Spleen (tissue), 11 donors: Measurements from ENCODE around the gene TDRKH. TPM values are rescaled to one million over a fixed set of nuclear protein-coding genes. Genes with fewer than 3 reads are reported as not detected.

Experiments
- DNase-seq: peaks from one replicate; pipeline ENCODE4 v3.0.0-alpha.2; 2020
- H3K27ac ChIP-seq, 8 donors: fragments of 200-600 bp; sonication (generic) in 7 of 8; 1 replicate in 4 of 8; 2 replicates in 4 of 8; pipeline versions ENCODE4 v1.5.0 to v1.8.0; 2016 to 2021; ENCODE audit warnings: inconsistent platforms in 4 of 8, mild to moderate bottlenecking in 4 of 8, moderate library complexity in 1 of 8
- H3K27me3 ChIP-seq, 7 donors: fragments of 200-600 bp; sonication (generic) in 6 of 7; replicated peaks in 1 of 7; 1 replicate in 4 of 7; 2 replicates in 3 of 7; pipeline versions ENCODE4 v1.5.0 to v1.8.0; 2016 to 2021; ENCODE audit warnings: inconsistent platforms in 3 of 7, mild to moderate bottlenecking in 1 of 7
- H3K36me3 ChIP-seq, 6 donors: fragments of 200-600 bp; sonication (generic) in 5 of 6; 1 replicate in 4 of 6; 2 replicates in 2 of 6; pipeline versions ENCODE4 v1.5.0 to v1.8.0; 2016 to 2021; ENCODE audit warnings: inconsistent platforms in 2 of 6
- H3K4me1 ChIP-seq, 6 donors: fragments of 200-600 bp; sonication (generic) in 5 of 6; 1 replicate in 3 of 6; 2 replicates in 3 of 6; pipeline versions ENCODE4 v1.5.0 to v1.8.0; 2016 to 2021; ENCODE audit warnings: inconsistent platforms in 3 of 6
- H3K4me3 ChIP-seq, 8 donors: fragments of 200-600 bp; sonication (generic) in 7 of 8; 1 replicate in 4 of 8; 2 replicates in 4 of 8; pipeline versions ENCODE4 v1.5.0 to v1.8.0; 2016 to 2021; ENCODE audit warnings: inconsistent platforms in 4 of 8, mild to moderate bottlenecking in 4 of 8, moderate library complexity in 2 of 8
- H3K9me3 ChIP-seq, 8 donors: fragments of 200-600 bp; sonication (generic) in 7 of 8; 1 replicate in 4 of 8; 2 replicates in 4 of 8; pipeline versions ENCODE4 v1.5.0 to v1.8.0; 2016 to 2021; ENCODE audit warnings: inconsistent platforms in 4 of 8
- CTCF ChIP-seq, 11 experiments: fragments of 200-600 bp in 7 of 11; fragments of 450-650 bp in 4 of 11; sonication (generic) in 4 of 11; IDR thresholded peaks in 8 of 11; conservative IDR thresholded peaks in 3 of 11; 1 replicate in 7 of 11; 2 replicates in 4 of 11; pipeline versions ENCODE4 v1.4.0 to v1.8.0; 2016 to 2021; ENCODE audit warnings: antibody characterized with exemption in 11 of 11, inconsistent platforms in 4 of 11, mild to moderate bottlenecking in 1 of 11
- POLR2A ChIP-seq, 3 donors: fragments of 450-650 bp; IDR thresholded peaks; one replicate each; pipeline ENCODE4 v1.5.1; 2017; ENCODE audit warnings: antibody characterized with exemption in 3 of 3, mild to moderate bottlenecking in 1 of 3
- POLR2AphosphoS5 ChIP-seq, 3 donors: sonication (generic); formaldehyde crosslinking; IDR thresholded peaks; one replicate each; pipeline ENCODE4 v1.5.1; 2017; ENCODE audit warnings: antibody characterized with exemption in 3 of 3
- WGBS, 5 donors: extraction: QIAGEN DNeasy Blood & Tissue Kit in 3 of 5; methylation state at CpG; one replicate each; pipeline versions ENCODE4 v1.1.5 to v1.1.7; 2013 to 2018; 5-methylcytosine and 5-hydroxymethylcytosine counted together
- intact Hi-C: fragments of 100-400 bp; cut with DNase I; formaldehyde crosslinking; loops from one replicate; pipeline ENCODE4 v1.15.0; 2023; ENCODE audit warnings: low total_unique reads
- polyA plus RNA-seq, 3 donors: library from polyadenylated mRNA; stranded (reverse); fragments of 200-250 nt; gene quantifications; one replicate each; pipeline ENCODE4 v1.2.1, GENCODE V29; 2013
- total RNA-seq, 7 donors: library from RNA; depleted of rRNA in 3 of 7; stranded (reverse); fragments of >200 nt in 3 of 7; fragmentation: NEBNext Ultra II Directional in 4 of 7; extraction: Animal tissue kit (Norgen Biotek cat#: 25700) in 4 of 7; gene quantifications; one replicate each; pipeline versions ENCODE4 v1.1.0 to v1.2.1, GENCODE V29; 2016 to 2021
- donor health status: healthy with polysubstance abuse.
- donor health status: DM: no; HTN: no; CAD: no; lungs with moderate emphysema.
- donor health status: DM: no; HTN: no; CAD: no.
- donor health status: Bipolar disorder and iron deficiency.
- donor health status: healthy.
- donor health status: DM: no; HTN: no; CAD: no.
- donor health status: DM: yes; HTN: yes; CAD: no.

Gene TDRKH
- total and polyA plus RNA-seq, 10 donors: 3.1 to 21.6 (median 12.5) TPM

GRCh38 chr1:151814971-151815545, 24.8 kb upstream of the TDRKH start:
- DNase-seq: no peak
- H3K36me3 ChIP-seq: no peaks in the 10 kb centered on the region
- 87 to 92% (median 88%) methylated on average over 6 to 8 of the region's 8 CpGs for WGBS, 5 donors
- peaks cover 0 to 34% (median 18%) of the 10 kb centered on the region in 6 donors for H3K4me1 ChIP-seq
- TF ChIP-seq POLR2AphosphoS5 (IDR thresholded peaks at IDR 0.05) (no peak), CTCF (IDR thresholded peaks at IDR 0.05 in 8 of 11, conservative IDR thresholded peaks at IDR 0.05 in 3 of 11) (no peak), POLR2A (IDR thresholded peaks at IDR 0.05) (no peak)
- H3K27ac ChIP-seq: peak overlapping the region in 3 of 8 donors; percentile 42 to 64 (median 49)
- no peaks in the 10 kb centered on the region for H3K9me3 ChIP-seq
- intact Hi-C loops: no loop called here
- H3K27me3 ChIP-seq: peaks cover 0 to 5% (median 0%) of the 10 kb centered on the region in 7 donors
- no peak overlapping the region for H3K4me3 ChIP-seq

- H3K9me3 ChIP-seq: no peaks in the 10 kb centered on the region
- no peak overlapping the region for H3K27ac ChIP-seq
- no peak for DNase-seq
- intact Hi-C loops: no loop called here
- H3K27me3 ChIP-seq: peaks cover 0 to 5% (median 0%) of the 10 kb centered on the region in 7 donors
- TF ChIP-seq CTCF (IDR thresholded peaks at IDR 0.05 in 8 of 11, conservative IDR thresholded peaks at IDR 0.05 in 3 of 11): no peak
- TF ChIP-seq POLR2A (IDR thresholded peaks at IDR 0.05): no peak
- no peaks in the 10 kb centered on the region for H3K36me3 ChIP-seq
- H3K4me1 ChIP-seq: peaks cover 0 to 34% (median 18%) of the 10 kb centered on the region in 6 donors
- 84 to 90% (median 88%) methylated on average over 14 to 15 of the region's 15 CpGs for WGBS, 5 donors
- H3K4me3 ChIP-seq: no peak overlapping the region
Observed at GRCh38 chr1:151814426-151814825, 24.1 kb upstream of the TDRKH start.

GRCh38 chr1:151813271-151813977, 23.1 kb upstream of the TDRKH start:
- TF ChIP-seq CTCF (IDR thresholded peaks at IDR 0.05 in 8 of 11, conservative IDR thresholded peaks at IDR 0.05 in 3 of 11) (no peak), POLR2AphosphoS5 (IDR thresholded peaks at IDR 0.05) (no peak), POLR2A (IDR thresholded peaks at IDR 0.05) (no peak)
- 84 to 90% (median 88%) methylated on average over 10 to 12 of the region's 12 CpGs for WGBS, 5 donors
- Histone ChIP-seq H3K27me3 (peaks cover 0 to 5% (median 0%) of the 10 kb centered on the region in 7 donors), H3K27ac (no peak overlapping the region), H3K4me3 (no peak overlapping the region), H3K4me1 (peaks cover 0 to 34% (median 18%) of the 10 kb centered on the region in 6 donors), H3K36me3 (no peaks in the 10 kb centered on the region), H3K9me3 (no peaks in the 10 kb centered on the region)
- intact Hi-C loops: no loop called here
- DNase-seq: no peak

GRCh38 chr1:151811181-151811580, 20.9 kb upstream of the TDRKH start:
- Histone ChIP-seq H3K4me1 (peaks cover 0 to 19% (median 12%) of the 10 kb centered on the region in 6 donors), H3K27me3 (no peaks in the 10 kb centered on the region), H3K4me3 (no peak overlapping the region), H3K36me3 (no peaks in the 10 kb centered on the region), H3K9me3 (no peaks in the 10 kb centered on the region), H3K27ac (no peak overlapping the region)
- WGBS, 5 donors: 82 to 95% (median 92%) methylated on average over 9 of the region's 9 CpGs
- intact Hi-C loops: no loop called here
- TF ChIP-seq POLR2A (IDR thresholded peaks at IDR 0.05) (no peak), CTCF (IDR thresholded peaks at IDR 0.05 in 8 of 11, conservative IDR thresholded peaks at IDR 0.05 in 3 of 11) (no peak), POLR2AphosphoS5 (IDR thresholded peaks at IDR 0.05) (no peak)
- DNase-seq: no peak
